Smooth muscle cell (in vitro differentiated cells): ENCODE data around the gene NUFIP1. TPM values are rescaled to one million over a fixed set of nuclear protein-coding genes. Genes with fewer than 3 reads are reported as not detected.

Experiments used
- DNase-seq: peaks from one replicate; lab custom pipeline; 2025; ENCODE audit not compliant: unreplicated experiment; lab: John Stamatoyannopoulos, UW
- H2AFZ ChIP-seq: fragments of 200-600 bp; sonication (generic); 2 replicates; pipeline ENCODE4 v1.6.0; 2016; ENCODE audit warnings: antibody characterized with exemption, low read depth, mild to moderate bottlenecking
- H3F3A ChIP-seq: fragments of 200-600 bp; sonication (generic); 2 replicates; pipeline ENCODE4 v1.6.0; 2017; ENCODE audit warnings: antibody characterized with exemption, low read depth
- H3K27ac ChIP-seq: fragments of 200-600 bp; sonication (generic); 2 replicates; pipeline ENCODE4 v1.5.1; 2016; ENCODE audit warnings: low read depth, mild to moderate bottlenecking
- H3K27me3 ChIP-seq: fragments of 200-600 bp; sonication (generic); 2 replicates; pipeline ENCODE4 v1.6.1; 2016; ENCODE audit warnings: low read depth, mild to moderate bottlenecking
- H3K36me3 ChIP-seq: fragments of 200-600 bp; sonication (generic); 2 replicates; pipeline ENCODE4 v1.5.1; 2016; ENCODE audit warnings: low read depth
- H3K4me1 ChIP-seq: fragments of 200-600 bp; sonication (generic); 2 replicates; pipeline ENCODE4 v1.5.1; 2016; ENCODE audit warnings: low read depth
- H3K4me2 ChIP-seq: fragments of 200-600 bp; sonication (generic); 2 replicates; pipeline ENCODE4 v1.6.0; 2016; ENCODE audit warnings: mild to moderate bottlenecking
- H3K4me3 ChIP-seq: fragments of 200-600 bp; sonication (generic); 2 replicates; pipeline ENCODE4 v1.5.1; 2016; ENCODE audit warnings: mild to moderate bottlenecking
- H3K79me2 ChIP-seq: fragments of 200-600 bp; sonication (generic); 2 replicates; pipeline ENCODE4 v1.6.0; 2016; ENCODE audit warnings: low read depth, mild to moderate bottlenecking
- H3K9ac ChIP-seq: fragments of 200-600 bp; sonication (generic); 2 replicates; pipeline ENCODE4 v1.6.0; 2016; ENCODE audit warnings: low read depth
- H3K9me3 ChIP-seq: fragments of 200-600 bp; sonication (generic); replicated peaks from 2 replicates; pipeline ENCODE4 v1.5.1; 2016; ENCODE audit warnings: low read depth
- H4K20me1 ChIP-seq: fragments of 200-600 bp; sonication (generic); 2 replicates; pipeline ENCODE4 v1.6.0; 2016; ENCODE audit warnings: low read depth
- WGBS: methylation state at CpG from one replicate; pipeline ENCODE4 v1.1.7; 2016; ENCODE audit warnings: low lambda C conversion rate; 5-methylcytosine and 5-hydroxymethylcytosine counted together
- polyA plus RNA-seq: library from polyadenylated mRNA; unstranded; fragments of >200 nt; fragmentation: Nextera tagmentation; extraction: Ambion mirVana; gene quantifications from 2 replicates; pipeline ENCODE4 v1.2.1, GENCODE V29; 2016
- total RNA-seq: library from RNA; depleted of rRNA; stranded (reverse); fragments of >200 nt; gene quantifications from 2 replicates; pipeline ENCODE4 v1.2.3, GENCODE V29; 2014
- TF ChIP-seq, protein P1 (sequence below): fragments of 200-600 bp; sonication (generic); IDR thresholded peaks from 2 replicates; pipeline ENCODE4 v1.5.1; 2017; ENCODE audit warnings: borderline replicate concordance, mild to moderate bottlenecking, antibody characterized with exemption; ENCODE audit not compliant: insufficient read depth, poor library complexity, severe bottlenecking

The NUFIP1 gene
- total RNA-seq: 3.8 and 4.2 TPM in 2 replicates
- polyA plus RNA-seq: 4.5 and 5.2 TPM in 2 replicates

DNA sequence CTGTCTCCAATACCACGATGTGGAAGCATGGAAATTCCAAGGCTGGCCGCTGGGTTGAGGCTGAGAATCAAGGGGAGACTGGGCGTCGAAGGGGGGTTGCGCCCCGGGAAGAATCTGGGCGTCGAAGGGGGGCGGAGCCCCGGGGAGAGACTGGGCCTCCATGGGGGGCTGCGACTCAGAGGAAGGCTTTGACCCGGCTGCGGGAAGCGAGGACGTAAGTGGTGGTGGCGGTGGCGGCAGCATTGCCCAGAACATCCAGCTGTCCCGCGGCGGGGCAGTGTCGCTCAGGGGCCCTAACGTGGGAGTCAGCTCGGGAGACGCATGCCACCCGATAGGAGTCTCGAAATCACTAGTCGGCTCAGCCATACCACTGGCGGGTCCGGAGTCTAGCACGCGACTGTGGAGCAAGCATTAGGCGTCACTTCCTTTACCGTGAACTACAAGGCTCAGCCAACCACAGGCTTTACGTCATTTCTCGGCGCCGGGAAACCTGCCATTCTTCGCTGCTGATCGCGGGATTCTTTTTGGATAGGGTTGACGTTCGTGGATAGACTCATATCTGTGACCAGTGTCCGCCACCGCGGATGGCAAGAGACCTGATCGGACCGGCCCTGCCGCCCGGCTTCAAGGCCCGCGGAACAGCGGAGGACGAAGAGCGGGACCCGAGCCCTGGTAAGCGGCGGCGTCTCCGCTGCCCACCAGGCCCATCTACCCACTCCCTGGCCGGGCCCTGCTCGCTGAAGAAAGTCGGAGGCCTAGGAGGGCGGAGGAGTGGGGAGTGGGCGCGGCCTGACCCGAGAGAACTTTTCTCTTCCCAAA, at the start of gene NUFIP1, which contains the start of gene GPALPP1:
NUFIP1 (minus strand) TSS at position 401 of the 819 bp plus-strand sequence; CDS start at position 366, 35 bp downstream.
GPALPP1 (plus strand) TSS at position 468 of the 819 bp plus-strand sequence; CDS start at position 585, 117 bp downstream.
- peaks cover 18% of the 10 kb centered on the region for H3K4me1 ChIP-seq
- peak within 1 kb of the TSS; percentile 94 for H3K4me3 ChIP-seq
- no peaks in the 10 kb centered on the region for H3K9me3 ChIP-seq
- peaks cover 7% of the 10 kb centered on the region for H4K20me1 ChIP-seq
- H3K27me3 ChIP-seq: no peaks in the 10 kb centered on the region
- peaks cover 78% of the 10 kb centered on the region for H3K79me2 ChIP-seq
- peak within 1 kb of the TSS; percentile 100 for H3K4me2 ChIP-seq
- TF ChIP-seq, protein P1, sequence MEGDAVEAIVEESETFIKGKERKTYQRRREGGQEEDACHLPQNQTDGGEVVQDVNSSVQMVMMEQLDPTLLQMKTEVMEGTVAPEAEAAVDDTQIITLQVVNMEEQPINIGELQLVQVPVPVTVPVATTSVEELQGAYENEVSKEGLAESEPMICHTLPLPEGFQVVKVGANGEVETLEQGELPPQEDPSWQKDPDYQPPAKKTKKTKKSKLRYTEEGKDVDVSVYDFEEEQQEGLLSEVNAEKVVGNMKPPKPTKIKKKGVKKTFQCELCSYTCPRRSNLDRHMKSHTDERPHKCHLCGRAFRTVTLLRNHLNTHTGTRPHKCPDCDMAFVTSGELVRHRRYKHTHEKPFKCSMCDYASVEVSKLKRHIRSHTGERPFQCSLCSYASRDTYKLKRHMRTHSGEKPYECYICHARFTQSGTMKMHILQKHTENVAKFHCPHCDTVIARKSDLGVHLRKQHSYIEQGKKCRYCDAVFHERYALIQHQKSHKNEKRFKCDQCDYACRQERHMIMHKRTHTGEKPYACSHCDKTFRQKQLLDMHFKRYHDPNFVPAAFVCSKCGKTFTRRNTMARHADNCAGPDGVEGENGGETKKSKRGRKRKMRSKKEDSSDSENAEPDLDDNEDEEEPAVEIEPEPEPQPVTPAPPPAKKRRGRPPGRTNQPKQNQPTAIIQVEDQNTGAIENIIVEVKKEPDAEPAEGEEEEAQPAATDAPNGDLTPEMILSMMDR: peak; percentile 6
- H3K27ac ChIP-seq: peak within 1 kb of the TSS; percentile 95
- H3F3A ChIP-seq: no peaks in the 10 kb centered on the region
- H3K9ac ChIP-seq: peak within 1 kb of the TSS; percentile 99
- no peaks in the 10 kb centered on the region for H3K36me3 ChIP-seq
- peak within 1 kb of the TSS; percentile 91 for H2AFZ ChIP-seq
- peak; percentile 71 for DNase-seq
- under 1% methylated on average over 66 of the region's 66 CpGs for WGBS

DNA sequence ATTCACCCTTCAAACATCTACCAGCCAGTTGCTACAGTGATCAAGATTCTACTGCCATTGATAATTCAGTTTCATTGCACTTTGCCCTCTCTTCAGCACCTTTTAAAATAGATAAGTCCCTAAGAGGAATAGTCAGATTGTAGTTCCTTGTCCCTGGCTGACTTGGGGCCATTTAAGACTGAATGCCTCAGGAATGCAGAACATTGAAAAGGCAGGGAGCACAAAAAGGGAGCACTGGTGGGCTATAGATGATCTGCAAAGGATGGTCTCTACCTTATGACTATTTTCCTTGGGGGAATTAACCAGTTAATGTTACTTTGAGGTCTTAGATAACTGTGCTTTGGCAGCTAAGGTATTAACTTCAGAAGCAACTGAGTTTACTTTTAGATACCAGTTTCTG, 46.9 kb upstream of the NUFIP1 start:
- Histone ChIP-seq H3K27me3 (no peaks in the 10 kb centered on the region), H4K20me1 (no peaks in the 10 kb centered on the region), H3K36me3 (no peaks in the 10 kb centered on the region), H2AFZ (no peak overlapping the region), H3F3A (no peaks in the 10 kb centered on the region), H3K9ac (no peak overlapping the region), H3K4me2 (no peak overlapping the region), H3K9me3 (no peaks in the 10 kb centered on the region), H3K4me1 (no peaks in the 10 kb centered on the region), H3K27ac (no peak overlapping the region), H3K4me3 (no peak overlapping the region), H3K79me2 (no peaks in the 10 kb centered on the region)
- TF ChIP-seq, protein P1: no peak
- no peak for DNase-seq

DNA sequence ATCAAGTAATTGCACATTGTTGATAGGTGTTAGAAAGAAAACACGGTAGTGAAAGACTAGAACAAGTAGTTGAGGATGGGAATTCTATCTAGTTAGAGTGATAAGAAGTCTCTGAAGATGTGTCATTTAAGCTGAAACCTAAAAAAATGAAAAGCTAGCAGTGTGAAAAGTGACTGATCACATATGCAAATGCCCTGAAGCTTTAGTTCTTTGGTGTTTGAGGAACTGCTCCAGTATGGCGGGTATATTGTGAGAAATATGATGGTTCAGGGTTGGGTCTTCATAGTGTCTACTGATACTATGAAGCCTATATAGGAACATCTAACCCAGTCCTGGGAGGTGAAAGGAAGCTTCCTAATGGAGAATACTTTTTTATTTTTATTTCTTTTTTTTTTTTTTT, 45.1 kb upstream of the NUFIP1 start:
- no peaks in the 10 kb centered on the region for H3K27me3 ChIP-seq
- no peak overlapping the region for H3K9ac ChIP-seq
- H3K27ac ChIP-seq: no peak overlapping the region
- H3K36me3 ChIP-seq: no peaks in the 10 kb centered on the region
- 96% methylated on average over 2 of the region's 2 CpGs for WGBS
- no peak overlapping the region for H3K4me3 ChIP-seq
- no peaks in the 10 kb centered on the region for H4K20me1 ChIP-seq
- TF ChIP-seq, protein P1: no peak
- no peaks in the 10 kb centered on the region for H3K9me3 ChIP-seq
- no peak for DNase-seq
- no peak overlapping the region for H3K4me2 ChIP-seq
- H3K4me1 ChIP-seq: no peaks in the 10 kb centered on the region
- H3F3A ChIP-seq: no peaks in the 10 kb centered on the region
- H3K79me2 ChIP-seq: no peaks in the 10 kb centered on the region
- no peak overlapping the region for H2AFZ ChIP-seq

DNA sequence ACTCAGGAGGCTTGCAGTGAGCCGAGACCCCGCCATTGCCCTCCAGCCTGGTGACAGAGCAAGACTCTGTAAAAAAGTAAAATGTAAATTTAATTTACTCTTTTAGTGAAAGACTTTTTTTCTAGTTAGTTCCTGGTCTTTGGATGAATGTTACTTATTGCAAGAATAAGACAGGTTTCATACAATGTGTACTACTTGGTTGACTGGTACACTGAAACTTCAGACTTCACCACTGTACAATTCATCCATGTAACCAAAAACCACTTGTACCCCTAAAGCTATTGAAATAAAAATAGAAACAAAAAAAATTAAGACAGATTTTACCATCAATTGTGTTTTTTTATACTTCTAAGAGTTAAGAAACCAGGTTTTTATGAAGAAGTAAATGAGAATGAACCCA, 35.6 kb upstream of the NUFIP1 start:
- Histone ChIP-seq H3K27me3 (no peaks in the 10 kb centered on the region), H3K79me2 (no peaks in the 10 kb centered on the region), H4K20me1 (no peaks in the 10 kb centered on the region), H3F3A (no peaks in the 10 kb centered on the region), H3K36me3 (peaks cover 15% of the 10 kb centered on the region), H3K9ac (no peak overlapping the region), H3K4me1 (no peaks in the 10 kb centered on the region), H3K4me2 (no peak overlapping the region), H2AFZ (no peak overlapping the region), H3K4me3 (no peak overlapping the region), H3K27ac (no peak overlapping the region), H3K9me3 (no peaks in the 10 kb centered on the region)
- TF ChIP-seq, protein P1: no peak
- WGBS: 100% methylated on average over 2 of the region's 2 CpGs
- DNase-seq: no peak
